DND-41 (cell line): ENCODE measurements around the gene ARHGEF4.

ENCODE experiments used
- ATAC-seq: fragments of 200-7000 bp; cut with Tn5 transposase; 3 replicates; pipeline ENCODE4 v1.9.1; 2021; ENCODE audit warnings: low read depth; ENCODE audit not compliant: insufficient read depth
- DNase-seq: peaks from one replicate; pipeline ENCODE4 v3.0.0-alpha.2; 2020
- H2AFZ ChIP-seq: 2 replicates; pipeline ENCODE4 v1.6.0; 2012; ENCODE audit warnings: low read depth, low read length
- H3K27ac ChIP-seq: 2 replicates; pipeline ENCODE4 v1.5.1; 2012; ENCODE audit warnings: low read length, inconsistent platforms
- H3K27me3 ChIP-seq: fragments of 200-600 bp; sonication (generic); 2 replicates; pipeline ENCODE4 v1.6.0; 2012; ENCODE audit warnings: low read length, mild to moderate bottlenecking, inconsistent platforms; ENCODE audit not compliant: insufficient read depth, poor library complexity
- H3K36me3 ChIP-seq: 2 replicates; pipeline ENCODE4 v1.5.1; 2012; ENCODE audit warnings: low read length, inconsistent platforms; ENCODE audit not compliant: insufficient read depth
- H3K4me1 ChIP-seq: 2 replicates; pipeline ENCODE4 v1.5.1; 2012; ENCODE audit warnings: mild to moderate bottlenecking, low read length; ENCODE audit not compliant: insufficient read depth
- H3K4me2 ChIP-seq: 2 replicates; pipeline ENCODE4 v1.6.0; 2012; ENCODE audit warnings: mild to moderate bottlenecking, moderate library complexity, low read length, inconsistent platforms; ENCODE audit not compliant: insufficient read depth
- H3K4me3 ChIP-seq, 2 experiments: fragments of 200-600 bp in 1 of 2; shearing (Covaris generic) in 1 of 2; 2 replicates each; pipeline ENCODE4 v1.5.1; 2012 to 2016; ENCODE audit warnings: inconsistent platforms in 2 of 2, low read length in 2 of 2, mild to moderate bottlenecking in 2 of 2, low read depth in 1 of 2, moderate library complexity in 1 of 2
- H3K79me2 ChIP-seq: 2 replicates; pipeline ENCODE4 v1.6.0; 2012; ENCODE audit warnings: low read length, inconsistent platforms; ENCODE audit not compliant: insufficient read depth
- H3K9ac ChIP-seq: 2 replicates; pipeline ENCODE4 v1.6.0; 2012; ENCODE audit warnings: low read depth, mild to moderate bottlenecking, inconsistent platforms, low read length, moderate library complexity
- H3K9me3 ChIP-seq: 2 replicates; pipeline ENCODE4 v1.5.1; 2012; ENCODE audit warnings: low read length, moderate library complexity, mild to moderate bottlenecking, inconsistent platforms; ENCODE audit not compliant: insufficient read depth, severe bottlenecking
- H4K20me1 ChIP-seq: 2 replicates; pipeline ENCODE4 v1.6.0; 2012; ENCODE audit warnings: low read length; ENCODE audit not compliant: insufficient read depth
- EZH2 ChIP-seq: IDR thresholded peaks from 3 replicates; pipeline ENCODE4 v1.6.1; 2012; ENCODE audit warnings: borderline replicate concordance, low read depth, mild to moderate bottlenecking, moderate library complexity, low read length, inconsistent platforms; ENCODE audit not compliant: severe bottlenecking
- TF ChIP-seq, protein P1 (sequence below): IDR thresholded peaks from 2 replicates; pipeline ENCODE4 v1.5.1; 2012; ENCODE audit warnings: borderline replicate concordance, low read length, moderate library complexity, mild to moderate bottlenecking; ENCODE audit not compliant: poor library complexity, severe bottlenecking; ENCODE audit errors: extremely low read depth

The ARHGEF4 gene

GRCh38 chr2:130790804-130791616 lies 45.7 kb upstream of the ARHGEF4 start:
- Histone ChIP-seq H2AFZ (no peak overlapping the region), H3K79me2 (no peaks in the 10 kb centered on the region)
- no peak for ATAC-seq

GRCh38 chr2:130791617-130791939 lies 45.1 kb upstream of the ARHGEF4 start:
- Histone ChIP-seq H3K9ac (no peak overlapping the region), H4K20me1 (no peaks in the 10 kb centered on the region), H3K4me1 (no peaks in the 10 kb centered on the region), H2AFZ (no peak overlapping the region), H3K9me3 (no peaks in the 10 kb centered on the region), H3K4me3 (no peak overlapping the region), H3K36me3 (no peaks in the 10 kb centered on the region), H3K4me2 (no peak overlapping the region), H3K79me2 (no peaks in the 10 kb centered on the region), H3K27ac (no peak overlapping the region), H3K27me3 (no peaks in the 10 kb centered on the region)
- no peak for ATAC-seq
- TF ChIP-seq, protein P1, sequence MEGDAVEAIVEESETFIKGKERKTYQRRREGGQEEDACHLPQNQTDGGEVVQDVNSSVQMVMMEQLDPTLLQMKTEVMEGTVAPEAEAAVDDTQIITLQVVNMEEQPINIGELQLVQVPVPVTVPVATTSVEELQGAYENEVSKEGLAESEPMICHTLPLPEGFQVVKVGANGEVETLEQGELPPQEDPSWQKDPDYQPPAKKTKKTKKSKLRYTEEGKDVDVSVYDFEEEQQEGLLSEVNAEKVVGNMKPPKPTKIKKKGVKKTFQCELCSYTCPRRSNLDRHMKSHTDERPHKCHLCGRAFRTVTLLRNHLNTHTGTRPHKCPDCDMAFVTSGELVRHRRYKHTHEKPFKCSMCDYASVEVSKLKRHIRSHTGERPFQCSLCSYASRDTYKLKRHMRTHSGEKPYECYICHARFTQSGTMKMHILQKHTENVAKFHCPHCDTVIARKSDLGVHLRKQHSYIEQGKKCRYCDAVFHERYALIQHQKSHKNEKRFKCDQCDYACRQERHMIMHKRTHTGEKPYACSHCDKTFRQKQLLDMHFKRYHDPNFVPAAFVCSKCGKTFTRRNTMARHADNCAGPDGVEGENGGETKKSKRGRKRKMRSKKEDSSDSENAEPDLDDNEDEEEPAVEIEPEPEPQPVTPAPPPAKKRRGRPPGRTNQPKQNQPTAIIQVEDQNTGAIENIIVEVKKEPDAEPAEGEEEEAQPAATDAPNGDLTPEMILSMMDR: no peak
- no peak for TF ChIP-seq EZH2
- DNase-seq: no peak

More at GRCh38 chr2:130790804-130791616, 45.7 kb upstream of the ARHGEF4 start:
- Histone ChIP-seq H3K9me3 (no peaks in the 10 kb centered on the region), H3K27me3 (no peaks in the 10 kb centered on the region), H4K20me1 (no peaks in the 10 kb centered on the region), H3K4me2 (no peak overlapping the region), H3K27ac (no peak overlapping the region), H3K4me3 (no peak overlapping the region), H3K4me1 (no peaks in the 10 kb centered on the region), H3K36me3 (no peaks in the 10 kb centered on the region), H3K9ac (no peak overlapping the region)
- TF ChIP-seq, protein P1: no peak
- TF ChIP-seq EZH2: no peak
- DNase-seq: no peak

- no peaks in the 10 kb centered on the region for H3K36me3 ChIP-seq
- H3K9me3 ChIP-seq: no peaks in the 10 kb centered on the region
- ATAC-seq (no peak), DNase-seq (no peak)
- H3K4me2 ChIP-seq: no peak overlapping the region
- H3K27ac ChIP-seq: no peak overlapping the region
- H4K20me1 ChIP-seq: no peaks in the 10 kb centered on the region
- no peak overlapping the region for H3K9ac ChIP-seq
- H3K4me3 ChIP-seq: no peak overlapping the region
- peaks cover 18% of the 10 kb centered on the region for H3K4me1 ChIP-seq
- no peak overlapping the region for H2AFZ ChIP-seq
- no peak for TF ChIP-seq EZH2
- TF ChIP-seq, protein P1: no peak
- H3K27me3 ChIP-seq: peaks cover 8% of the 10 kb centered on the region
- no peaks in the 10 kb centered on the region for H3K79me2 ChIP-seq
Observed at GRCh38 chr2:130795431-130795830, 41.3 kb upstream of the ARHGEF4 start.
